Activated naive CD4-positive, alpha-beta T cell treated with anti-CD3 and anti-CD28 coated beads, Interleukin-2, amount 50 U/mL, for 16 hours (primary cell): ENCODE data around the gene CAMP.
"Not testable (repeated sequence)": the region's sequence is repeated elsewhere in the genome, so short reads cannot be mapped to it uniquely, and the experiment has no call there.

Experiments
- DNase-seq: peaks from one replicate; pipeline ENCODE4 v3.0.0-alpha.2; 2020

Gene CAMP

GRCh38 chr3:48222616-48223513 lies at the start of gene CAMP:
CAMP (plus strand) TSS chr3:48223495; CDS start chr3:48223512, 17 bp downstream.
- no peak for DNase-seq

GRCh38 chr3:48178072-48178471 lies 45.2 kb upstream of the CAMP start:
- DNase-seq, result no peak

- no peak for DNase-seq
Measured at GRCh38 chr3:48180021-48180420, 43.3 kb upstream of the CAMP start.

GRCh38 chr3:48180531-48181253 lies 42.6 kb upstream of the CAMP start:
- no peak for DNase-seq

DNA sequence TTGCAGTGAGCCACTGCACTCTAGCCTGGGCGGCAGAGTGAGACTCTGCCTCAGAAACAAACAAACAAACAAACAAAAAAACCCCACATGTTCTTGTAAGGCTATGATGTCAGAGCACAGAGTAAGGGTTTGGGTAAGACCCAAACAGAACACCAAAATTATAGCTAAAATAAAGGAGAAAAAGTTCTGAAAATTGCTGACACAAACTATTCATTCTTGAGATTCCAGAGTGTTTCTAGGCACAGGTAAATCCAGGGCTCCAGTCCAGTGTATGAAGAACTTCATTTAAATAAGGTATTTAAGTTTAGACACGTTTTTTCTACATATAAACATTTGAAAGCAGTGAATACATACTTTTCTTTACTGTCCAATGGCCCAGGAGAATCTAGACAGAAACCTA lies 39.0 kb upstream of the CAMP start:
- no peak for DNase-seq

DNA sequence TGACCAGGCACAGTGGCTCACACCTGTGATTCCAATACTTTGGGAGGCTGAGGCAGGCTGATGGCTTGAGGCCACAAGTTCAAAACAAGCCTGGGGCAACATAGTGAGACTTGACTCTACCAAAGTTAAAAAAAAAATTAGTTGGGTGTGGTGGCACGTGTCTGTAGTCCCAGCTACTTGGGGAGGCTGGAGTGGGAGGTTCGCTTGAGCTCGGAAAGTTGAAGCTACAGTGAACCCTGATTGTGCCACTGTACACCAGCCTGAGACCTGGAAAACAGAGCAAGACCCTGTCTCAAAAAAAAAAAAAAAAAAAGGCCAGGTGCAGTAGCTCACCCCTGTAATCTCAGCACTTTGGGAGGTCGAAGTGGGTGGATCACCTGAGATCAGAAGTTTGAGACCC lies 38.2 kb upstream of the CAMP start:
- no peak for DNase-seq

DNA sequence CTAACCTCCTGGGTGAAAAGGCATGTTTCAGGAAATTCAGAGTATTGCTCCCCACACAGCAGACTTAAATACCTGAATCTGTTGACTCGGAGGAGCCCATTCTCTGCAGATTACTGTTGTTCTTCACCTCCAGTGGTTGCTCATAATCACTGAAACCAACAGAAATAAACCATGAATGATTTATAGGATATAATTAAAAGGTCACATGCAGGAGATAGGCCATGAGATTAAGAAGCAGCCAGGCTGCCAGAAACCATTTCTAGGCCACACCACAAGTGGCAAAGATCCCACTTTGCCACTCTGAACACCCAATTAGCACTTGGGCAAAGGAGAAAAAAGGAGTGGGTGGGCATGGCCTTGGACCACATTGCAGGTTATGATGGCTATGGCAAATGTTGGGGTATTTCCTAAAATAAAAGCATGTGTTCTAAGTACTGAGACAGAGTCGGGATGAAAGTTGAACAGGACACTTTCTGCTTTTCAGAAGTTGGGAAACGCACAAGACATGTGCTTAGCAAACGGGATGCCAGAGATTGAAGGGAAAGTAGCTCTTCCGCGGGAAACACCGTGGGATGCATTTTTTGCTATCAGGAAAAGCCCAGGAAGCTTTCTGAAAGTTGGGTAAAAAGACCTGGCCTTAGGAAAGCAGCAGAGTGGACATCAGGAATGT lies 36.5 kb upstream of the CAMP start:
- no peak for DNase-seq

- no peak for DNase-seq
Measured at GRCh38 chr3:48187301-48187578, 36.1 kb upstream of the CAMP start.

GRCh38 chr3:48187579-48188265 lies 35.6 kb upstream of the CAMP start:
- DNase-seq, result peak; percentile 30

GRCh38 chr3:48188266-48189201 lies 34.8 kb upstream of the CAMP start, which contains the start of gene CDC25A:
CDC25A (minus strand) TSS chr3:48188417; CDS start chr3:48187947, 470 bp downstream.
- peak; percentile 93 for DNase-seq

GRCh38 chr3:48189321-48189720 lies 34.0 kb upstream of the CAMP start:
- DNase-seq, result no peak

DNA sequence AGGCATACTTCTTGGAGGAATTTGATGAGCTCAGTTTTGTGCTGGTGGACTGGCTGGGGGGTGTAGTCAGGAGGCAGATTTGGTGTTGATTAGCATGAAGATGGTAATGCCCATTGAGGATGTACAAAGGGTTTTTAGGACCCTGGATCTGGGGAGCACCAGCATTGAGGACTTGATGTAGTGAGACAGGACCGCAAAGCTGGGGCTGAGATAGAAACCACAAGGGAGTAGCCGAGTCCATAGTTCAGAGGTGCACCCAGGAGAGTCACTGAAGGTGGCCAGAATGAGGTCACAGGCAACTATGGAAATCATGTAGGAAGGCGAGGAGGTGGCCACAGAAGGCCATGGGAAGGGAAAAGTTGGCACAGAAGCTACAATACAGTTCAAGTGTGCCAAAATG lies 32.4 kb upstream of the CAMP start:
- DNase-seq, result no peak

GRCh38 chr3:48194446-48195071 lies 28.7 kb upstream of the CAMP start:
- DNase-seq, result no peak

GRCh38 chr3:48196611-48197010 lies 26.7 kb upstream of the CAMP start:
- no peak for DNase-seq

GRCh38 chr3:48199117-48199516 lies 24.2 kb upstream of the CAMP start:
- DNase-seq, result no peak

GRCh38 chr3:48202632-48203031 lies 20.7 kb upstream of the CAMP start:
- no peak for DNase-seq

GRCh38 chr3:48208076-48208475 lies 15.2 kb upstream of the CAMP start:
- DNase-seq, result no peak

DNA sequence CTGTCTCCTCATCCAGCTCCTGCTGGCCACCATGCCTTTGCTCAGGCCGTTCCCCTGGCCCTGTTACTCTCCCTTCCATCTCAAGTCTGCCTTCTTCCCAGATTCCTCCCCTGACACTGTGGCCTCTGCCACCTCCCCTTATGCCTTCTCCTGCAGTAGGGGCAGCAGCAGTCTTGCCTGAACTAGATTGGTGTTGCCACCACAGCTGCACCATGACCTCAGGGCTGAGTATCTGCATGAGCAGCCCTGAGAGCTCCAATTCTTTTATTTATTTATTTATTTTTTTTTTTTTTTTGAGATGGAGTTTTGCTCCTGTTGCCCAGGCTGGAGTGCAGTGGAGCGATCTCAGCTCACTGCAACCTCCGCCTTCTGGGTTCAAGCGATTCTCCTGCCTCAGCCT lies 13.8 kb upstream of the CAMP start:
- no peak for DNase-seq

DNA sequence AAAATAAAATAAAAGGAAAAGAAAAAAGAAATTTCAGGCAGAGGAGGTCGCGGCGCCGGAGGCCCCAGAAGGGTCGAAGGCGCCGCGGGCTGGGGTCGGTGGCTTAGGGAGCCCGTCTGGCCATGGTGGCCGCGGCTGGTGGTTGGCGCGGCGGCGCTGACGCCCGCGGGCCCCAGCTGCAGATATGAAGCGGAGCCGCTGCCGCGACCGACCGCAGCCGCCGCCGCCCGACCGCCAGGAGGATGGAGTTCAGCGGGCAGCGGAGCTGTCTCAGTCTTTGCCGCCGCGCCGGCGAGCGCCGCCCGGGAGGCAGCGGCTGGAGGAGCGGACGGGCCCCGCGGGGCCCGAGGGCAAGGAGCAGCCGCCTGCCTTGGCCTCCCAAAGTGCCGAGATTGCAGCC lies 12.8 kb upstream of the CAMP start:
- not testable (repeated sequence) for DNase-seq

GRCh38 chr3:48211776-48212175 lies 11.5 kb upstream of the CAMP start:
- DNase-seq, result not testable (repeated sequence)

DNA sequence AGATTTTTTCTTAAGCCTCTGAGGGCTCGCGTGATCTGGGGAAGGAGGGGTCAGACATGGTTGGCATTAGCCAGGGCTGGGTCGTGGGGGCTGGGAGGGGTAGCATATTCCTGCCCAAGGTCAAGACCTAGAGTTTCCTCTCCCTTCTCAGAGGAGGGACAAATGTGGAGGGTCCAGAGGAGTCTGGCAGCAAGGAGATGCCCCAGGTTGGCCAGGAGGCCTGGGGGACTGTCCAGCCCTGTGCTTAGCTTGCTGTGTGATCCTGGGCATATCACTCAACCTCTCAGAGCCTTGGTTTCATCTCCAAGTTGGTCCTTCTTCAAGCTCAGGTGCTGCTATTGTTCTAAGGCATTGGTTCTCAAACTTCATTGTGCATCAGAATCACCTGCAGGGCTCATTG lies 9.1 kb upstream of the CAMP start:
- DNase-seq, result no peak

- DNase-seq, result no peak
Measured at GRCh38 chr3:48215019-48215418, 8.3 kb upstream of the CAMP start.
